ENCODE data around the gene CLIP2.

- TF ChIP-seq CTCF (conservative IDR thresholded peaks at IDR 0.05) (no peak), EZH2 (IDR thresholded peaks at IDR 0.05; ENCODE audit: low read depth) (no peak)
Observed at GRCh38 chr7:74256491-74257408, 32.5 kb upstream of the CLIP2 start.

All from PC-9 (cell line).